Mesenchymal stem cell (in vitro differentiated cells and primary cell): ENCODE results near the gene LY86.

Experiments
- DNase-seq: peaks from one replicate; pipeline ENCODE4 v3.0.0-alpha.2; 2013
- H2AFZ ChIP-seq: one replicate; pipeline ENCODE4 v1.6.1; 2013; ENCODE audit warnings: low read depth, mild to moderate bottlenecking, control low read depth, inconsistent platforms, low read length, moderate library complexity
- H2AK5ac ChIP-seq: 2 replicates; pipeline ENCODE4 v1.6.1; 2013; ENCODE audit warnings: low read length, moderate library complexity, mild to moderate bottlenecking, inconsistent platforms; ENCODE audit not compliant: severe bottlenecking
- H2BK120ac ChIP-seq: one replicate; pipeline ENCODE4 v1.6.1; 2013; ENCODE audit warnings: low read depth, mild to moderate bottlenecking, inconsistent platforms, low read length, moderate library complexity
- H2BK12ac ChIP-seq, 2 experiments: one replicate each; pipeline ENCODE4 v1.6.1; 2013; ENCODE audit warnings: inconsistent platforms in 2 of 2, low read length in 2 of 2, mild to moderate bottlenecking in 2 of 2, moderate library complexity in 2 of 2, control low read depth in 1 of 2
- H2BK15ac ChIP-seq: one replicate; pipeline ENCODE4 v1.6.1; 2013; ENCODE audit warnings: mild to moderate bottlenecking, low read depth, inconsistent platforms; ENCODE audit not compliant: poor library complexity, severe bottlenecking
- H2BK5ac ChIP-seq: 2 replicates; pipeline ENCODE4 v1.6.1; 2013; ENCODE audit warnings: low read depth, mild to moderate bottlenecking, low read length, control low read depth, inconsistent platforms; ENCODE audit not compliant: poor library complexity, severe bottlenecking
- H3K14ac ChIP-seq, 2 experiments: one replicate each; pipeline ENCODE4 v1.6.1; 2013; ENCODE audit warnings: inconsistent platforms in 2 of 2, low read length in 2 of 2, control low read depth in 1 of 2, mild to moderate bottlenecking in 1 of 2, moderate library complexity in 1 of 2
- H3K18ac ChIP-seq, 2 experiments: one replicate each; pipeline ENCODE4 v1.6.1; 2013; ENCODE audit warnings: inconsistent platforms in 2 of 2, low read length in 2 of 2, control low read depth in 1 of 2, low read depth in 1 of 2, mild to moderate bottlenecking in 1 of 2
- H3K23ac ChIP-seq, 2 experiments: one replicate each; pipeline ENCODE4 v1.6.1; 2013; ENCODE audit warnings: inconsistent platforms in 2 of 2, low read length in 2 of 2, mild to moderate bottlenecking in 2 of 2, moderate library complexity in 2 of 2, control low read depth in 1 of 2
- H3K27ac ChIP-seq: 2 replicates; pipeline ENCODE4 v1.5.1; 2013; ENCODE audit warnings: mild to moderate bottlenecking, moderate library complexity, low read length, control low read depth, inconsistent platforms; ENCODE audit not compliant: poor library complexity, severe bottlenecking
- H3K27me3 ChIP-seq, 2 experiments: 2 replicates each; pipeline versions ENCODE4 v1.6.1 to v1.7.0; 2013; ENCODE audit warnings: low read length in 2 of 2, mild to moderate bottlenecking in 2 of 2, moderate library complexity in 2 of 2, control low read depth in 1 of 2, inconsistent platforms in 1 of 2; ENCODE audit not compliant: control insufficient read depth in 1 of 2, insufficient read depth in 1 of 2
- H3K36me3 ChIP-seq, 2 experiments: 2 replicates each; pipeline versions ENCODE4 v1.6.1 to v1.7.0; 2013; ENCODE audit warnings: low read length in 2 of 2, control low read depth in 1 of 2, inconsistent platforms in 1 of 2, low read depth in 1 of 2, mild to moderate bottlenecking in 1 of 2; ENCODE audit not compliant: insufficient read depth in 2 of 2, control insufficient read depth in 1 of 2
- H3K4ac ChIP-seq, 2 experiments: one replicate each; pipeline ENCODE4 v1.6.1; 2013; ENCODE audit warnings: inconsistent platforms in 2 of 2, low read length in 2 of 2, mild to moderate bottlenecking in 2 of 2, moderate library complexity in 2 of 2, control low read depth in 1 of 2, low read depth in 1 of 2
- H3K4me1 ChIP-seq: 2 replicates; pipeline ENCODE4 v1.6.1; 2013; ENCODE audit warnings: low read depth, low read length, control low read depth; ENCODE audit not compliant: control insufficient read depth, insufficient read depth
- H3K4me2 ChIP-seq: 2 replicates; pipeline ENCODE4 v1.6.1; 2013; ENCODE audit warnings: low read length, mild to moderate bottlenecking, inconsistent platforms; ENCODE audit not compliant: poor library complexity, severe bottlenecking
- H3K4me3 ChIP-seq, 2 experiments: 2 replicates each; pipeline versions ENCODE4 v1.5.1 to v1.7.0; 2013; ENCODE audit warnings: low read length in 2 of 2, mild to moderate bottlenecking in 2 of 2, control low read depth in 1 of 2, low read depth in 1 of 2; ENCODE audit not compliant: insufficient read depth in 1 of 2
- H3K79me1 ChIP-seq: replicated peaks from 2 replicates; pipeline ENCODE4 v1.6.1; 2013; ENCODE audit warnings: mild to moderate bottlenecking, control low read depth, low read length, inconsistent platforms; ENCODE audit not compliant: poor library complexity, severe bottlenecking
- H3K9ac ChIP-seq: 2 replicates; pipeline ENCODE4 v1.7.0; 2013; ENCODE audit warnings: mild to moderate bottlenecking, low read length, moderate library complexity
- H3K9me3 ChIP-seq: 2 replicates; pipeline ENCODE4 v1.7.0; 2013; ENCODE audit warnings: mild to moderate bottlenecking, low read length; ENCODE audit not compliant: control insufficient read depth
- H4K8ac ChIP-seq: one replicate; pipeline ENCODE4 v1.6.1; 2013; ENCODE audit warnings: inconsistent platforms, mild to moderate bottlenecking, low read length, moderate library complexity
- H4K91ac ChIP-seq: one replicate; pipeline ENCODE4 v1.6.1; 2013; ENCODE audit warnings: mild to moderate bottlenecking, low read length, inconsistent platforms
- WGBS: methylation state at CpG from one replicate; pipeline ENCODE4 v1.1.7; 2013; ENCODE audit warnings: mixed read lengths; 5-methylcytosine and 5-hydroxymethylcytosine counted together

LY86 gene

DNA sequence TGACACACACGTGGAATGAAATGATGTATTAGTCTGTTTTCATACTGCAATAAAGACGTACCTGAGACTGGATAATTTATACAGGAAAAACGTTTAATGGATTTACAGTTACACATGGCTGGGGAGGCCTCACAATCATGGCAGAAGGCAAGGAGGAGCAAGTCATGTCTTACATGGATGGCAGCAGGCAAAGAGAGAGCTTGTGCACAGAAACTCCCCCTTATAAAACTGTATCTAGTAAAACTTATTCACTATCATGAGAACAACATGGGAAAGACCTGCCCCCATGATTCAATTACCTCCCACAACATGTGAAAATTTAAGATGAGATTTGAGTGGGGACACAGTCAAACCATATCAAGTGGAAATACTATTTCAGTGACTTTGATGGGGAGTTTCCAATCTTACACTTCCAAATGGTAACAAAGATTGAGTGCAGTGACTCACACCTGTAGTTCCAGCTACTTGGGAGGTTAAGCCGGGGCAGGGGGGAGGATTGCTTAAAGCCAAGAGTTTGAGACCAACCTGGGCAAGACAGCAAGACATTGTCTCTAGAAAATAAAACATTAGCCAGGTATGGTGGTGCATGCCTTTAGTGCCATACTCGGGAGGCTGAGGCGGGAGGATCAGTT, 8.2 kb upstream of the LY86 start:
- no peak overlapping the region for H2AK5ac ChIP-seq

DNA sequence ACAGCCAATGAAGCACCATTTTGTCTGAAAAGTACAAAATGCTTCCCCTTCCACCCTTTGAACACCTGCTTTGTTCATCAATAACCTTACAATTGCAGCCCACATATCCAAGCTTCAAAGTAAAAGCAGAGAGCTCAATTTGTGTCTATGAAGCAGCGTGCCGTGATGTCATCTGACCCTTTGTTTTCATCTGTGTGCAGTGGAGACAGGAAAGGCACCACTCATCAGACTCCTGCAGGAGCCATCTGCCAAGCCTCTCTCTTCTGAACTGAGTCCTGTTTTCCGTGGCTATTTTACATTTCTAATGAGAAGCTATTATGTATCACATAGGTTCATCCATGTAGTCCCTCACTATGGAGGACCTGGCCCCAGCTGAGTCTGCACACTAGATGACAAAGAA, 7.5 kb upstream of the LY86 start:
- H2BK12ac ChIP-seq, result no peak overlapping the region
- H3K36me3 ChIP-seq, result no peaks in the 10 kb centered on the region
- no peak overlapping the region for H3K18ac ChIP-seq
- H3K9ac ChIP-seq, result no peak overlapping the region
- WGBS, result 72% methylated on average over 3 of the region's 3 CpGs
- H2BK5ac ChIP-seq, result no peak overlapping the region
- no peak overlapping the region for H4K8ac ChIP-seq
- no peak overlapping the region for H4K91ac ChIP-seq
- no peak overlapping the region for H3K4me2 ChIP-seq
- H2AK5ac ChIP-seq, result no peak overlapping the region
- H2BK15ac ChIP-seq, result no peak overlapping the region
- no peak overlapping the region for H3K27ac ChIP-seq
- no peak overlapping the region for H3K23ac ChIP-seq
- no peak overlapping the region for H2BK120ac ChIP-seq
- H3K14ac ChIP-seq, result no peak overlapping the region
- H3K4me3 ChIP-seq, result no peak overlapping the region
- H2AFZ ChIP-seq, result no peak overlapping the region
- H3K9me3 ChIP-seq, result no peaks in the 10 kb centered on the region
- DNase-seq, result no peak
- H3K79me1 ChIP-seq, result no peaks in the 10 kb centered on the region
- no peak overlapping the region for H3K4ac ChIP-seq
- no peaks in the 10 kb centered on the region for H3K4me1 ChIP-seq
- H3K27me3 ChIP-seq, result peaks cover 0 to 9% of the 10 kb centered on the region in 2 experiments

More for the DNA sequence above, 8.2 kb upstream of the LY86 start:
- no peak overlapping the region for H4K8ac ChIP-seq
- H2BK12ac ChIP-seq, result no peak overlapping the region
- no peak overlapping the region for H2AFZ ChIP-seq
- no peak overlapping the region for H2BK5ac ChIP-seq
- H3K23ac ChIP-seq, result no peak overlapping the region
- no peak overlapping the region for H3K27ac ChIP-seq
- H3K79me1 ChIP-seq, result no peaks in the 10 kb centered on the region
- H3K4me2 ChIP-seq, result no peak overlapping the region
- H3K36me3 ChIP-seq, result no peaks in the 10 kb centered on the region
- no peaks in the 10 kb centered on the region for H3K4me1 ChIP-seq
- no peak overlapping the region for H4K91ac ChIP-seq
- H2BK120ac ChIP-seq, result no peak overlapping the region
- H3K18ac ChIP-seq, result no peak overlapping the region
- no peak overlapping the region for H3K14ac ChIP-seq
- H3K4me3 ChIP-seq, result no peak overlapping the region
- H3K9me3 ChIP-seq, result no peaks in the 10 kb centered on the region
- H2BK15ac ChIP-seq, result no peak overlapping the region
- H3K4ac ChIP-seq, result no peak overlapping the region
- peaks cover 0 to 10% of the 10 kb centered on the region in 2 experiments for H3K27me3 ChIP-seq
- no peak overlapping the region for H3K9ac ChIP-seq
- WGBS, result 79% methylated on average over 6 of the region's 6 CpGs
- no peak for DNase-seq

DNA sequence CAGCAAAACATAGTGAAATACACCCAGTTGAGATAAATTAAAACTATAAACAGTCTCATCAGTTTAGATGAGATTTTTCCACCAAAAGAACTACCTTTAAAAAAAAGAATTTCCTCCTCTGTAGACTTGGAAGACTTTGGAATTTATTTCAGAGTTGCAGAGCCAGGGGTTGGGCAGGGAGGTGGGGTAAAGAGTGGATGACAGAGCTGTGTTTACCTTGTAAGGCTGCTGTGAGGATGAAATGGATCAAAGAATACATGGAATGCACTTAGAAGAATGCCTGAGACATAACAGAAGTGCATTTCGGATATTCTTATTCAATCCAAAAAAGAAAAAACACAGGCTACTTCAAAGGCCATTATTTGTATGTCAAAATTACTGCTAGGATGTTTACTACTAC, 6.4 kb upstream of the LY86 start:
- H2BK5ac ChIP-seq, result no peak overlapping the region
- H2AK5ac ChIP-seq, result no peak overlapping the region
- H2BK120ac ChIP-seq, result no peak overlapping the region
- H3K27me3 ChIP-seq, result peaks cover 0 to 2% of the 10 kb centered on the region in 2 experiments
- DNase-seq, result no peak
- H2AFZ ChIP-seq, result no peak overlapping the region
- H2BK15ac ChIP-seq, result no peak overlapping the region
- H3K36me3 ChIP-seq, result no peaks in the 10 kb centered on the region
- H3K18ac ChIP-seq, result no peak overlapping the region
- H4K91ac ChIP-seq, result no peak overlapping the region
- H3K9ac ChIP-seq, result no peak overlapping the region
- no peaks in the 10 kb centered on the region for H3K79me1 ChIP-seq
- H3K4ac ChIP-seq, result no peak overlapping the region
- no peak overlapping the region for H4K8ac ChIP-seq
- H3K27ac ChIP-seq, result no peak overlapping the region
- H3K4me2 ChIP-seq, result no peak overlapping the region
- no peaks in the 10 kb centered on the region for H3K9me3 ChIP-seq
- no peak overlapping the region for H3K14ac ChIP-seq
- no peak overlapping the region for H2BK12ac ChIP-seq
- WGBS, result no CpG with 5 or more reads among the region's 1 CpG
- H3K23ac ChIP-seq, result no peak overlapping the region
- H3K4me1 ChIP-seq, result no peaks in the 10 kb centered on the region
- H3K4me3 ChIP-seq, result no peak overlapping the region

DNA sequence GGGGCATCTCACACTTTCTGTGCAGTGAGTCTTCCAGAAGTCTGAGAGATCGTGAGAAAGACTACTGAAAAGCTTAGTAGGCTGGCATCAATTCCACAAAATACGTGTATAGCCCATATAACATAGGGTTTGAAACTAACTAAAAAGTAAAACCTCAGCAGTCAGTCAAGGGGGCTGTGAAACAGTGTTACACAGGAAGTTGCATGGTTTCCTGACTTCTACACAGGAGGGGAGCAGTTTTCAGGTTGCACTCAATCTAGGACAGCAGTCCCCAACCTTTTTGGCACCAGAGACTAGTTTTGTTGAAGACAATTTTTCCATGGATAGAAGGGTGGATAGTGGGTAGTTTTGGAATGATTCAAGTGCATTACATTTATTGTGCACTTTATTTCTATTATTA, 4.7 kb upstream of the LY86 start:
- no peak overlapping the region for H4K91ac ChIP-seq
- whole genome bisulfite sequencing, result 100% methylated on average over 1 of the region's 2 CpGs

More for the DNA sequence above, 4.7 kb upstream of the LY86 start:
- Histone ChIP-seq H4K8ac (no peak overlapping the region), H3K4me2 (no peak overlapping the region), H3K18ac (no peak overlapping the region), H2BK5ac (no peak overlapping the region), H3K27me3 (peaks cover 0 to 16% of the 10 kb centered on the region in 2 experiments), H2BK15ac (no peak overlapping the region), H2AFZ (no peak overlapping the region), H3K27ac (no peak overlapping the region), H3K4me1 (no peaks in the 10 kb centered on the region), H2AK5ac (no peak overlapping the region), H2BK12ac (no peak overlapping the region), H3K14ac (no peak overlapping the region), H3K4ac (no peak overlapping the region), H3K23ac (no peak overlapping the region), H3K79me1 (no peaks in the 10 kb centered on the region), H3K9me3 (no peaks in the 10 kb centered on the region), H3K36me3 (no peaks in the 10 kb centered on the region), H2BK120ac (no peak overlapping the region), H3K4me3 (no peak overlapping the region), H3K9ac (no peak overlapping the region)
- no peak for DNase-seq
